Caco-2 (cell line): ENCODE measurements around the gene HERC2. TPM values are rescaled to one million over a fixed set of nuclear protein-coding genes. Genes with fewer than 3 reads are reported as not detected.
"Not testable (repeated sequence)": the region's sequence is repeated elsewhere in the genome, so short reads cannot be mapped to it uniquely, and the experiment has no call there.

Experiments
- BruUV-seq: library from RNA; stranded (reverse); fragments of 400-500 nt; replicated peaks from 2 replicates; lab custom pipeline; 2021; lab: Mats Ljungman, UMichigan
- CTCF ChIA-PET: fragments of 300-600 bp; sonication (Branson Sonifier 250); formaldehyde crosslinking; loops from one replicate; lab custom pipeline; 2022; ENCODE audit warnings: antibody characterized with exemption; lab: Charles Lee
- POLR2A ChIA-PET: fragments of 300-600 bp; sonication (Branson Sonifier 250); formaldehyde crosslinking; loops from one replicate; lab custom pipeline; 2022; ENCODE audit warnings: antibody characterized with exemption; lab: Charles Lee
- DNase-seq, 2 experiments: peaks; one replicate each; pipeline versions ENCODE4 v3.0.0 to v3.0.0-alpha.2; 2020 to 2022
- H3K27me3 ChIP-seq: replicated peaks from 2 replicates; pipeline ENCODE4 v1.6.0; 2011; ENCODE audit warnings: low read length; ENCODE audit not compliant: control insufficient read depth, insufficient read depth
- H3K36me3 ChIP-seq: 2 replicates; pipeline ENCODE4 v1.5.1; 2011; ENCODE audit warnings: low read length; ENCODE audit not compliant: control insufficient read depth, insufficient read depth
- H3K4me1 ChIP-seq: fragments of 250-450 bp; sonication (Bioruptor Pico); 2 replicates; pipeline ENCODE4 v1.5.1; 2020; ENCODE audit warnings: mild to moderate bottlenecking
- H3K4me3 ChIP-seq: 2 replicates; pipeline ENCODE4 v1.5.1; 2011; ENCODE audit warnings: low read depth, mild to moderate bottlenecking, control low read depth, low read length
- H3K9me3 ChIP-seq: fragments of 250-450 bp; sonication (Bioruptor Pico); 2 replicates; pipeline ENCODE4 v1.5.1; 2020; ENCODE audit warnings: mild to moderate bottlenecking, moderate library complexity
- H3K27ac Mint-ChIP-seq: one replicate; pipeline ENCODE4 v1.8.0; 2022; ENCODE audit warnings: mixed read lengths; ENCODE audit not compliant: unreplicated experiment
- H3K27me3 Mint-ChIP-seq: one replicate; pipeline ENCODE4 v1.8.0; 2022; ENCODE audit warnings: mixed read lengths; ENCODE audit not compliant: insufficient read depth, unreplicated experiment
- H3K36me3 Mint-ChIP-seq: one replicate; pipeline ENCODE4 v1.8.0; 2022; ENCODE audit warnings: mild to moderate bottlenecking, mixed read lengths; ENCODE audit not compliant: insufficient read depth, unreplicated experiment
- H3K4me1 Mint-ChIP-seq: one replicate; pipeline ENCODE4 v1.8.0; 2022; ENCODE audit warnings: low read depth, mixed read lengths; ENCODE audit not compliant: unreplicated experiment
- H3K4me3 Mint-ChIP-seq: one replicate; pipeline ENCODE4 v1.8.0; 2022; ENCODE audit warnings: mild to moderate bottlenecking, moderate library complexity, mixed read lengths; ENCODE audit not compliant: unreplicated experiment
- H3K9me3 Mint-ChIP-seq: one replicate; pipeline ENCODE4 v1.8.0; 2022; ENCODE audit warnings: mixed read lengths; ENCODE audit not compliant: unreplicated experiment
- CTCF ChIP-seq, 2 experiments: fragments of 200-600 bp in 1 of 2; IDR thresholded peaks; 1 replicate in 1 of 2; 2 replicates in 1 of 2; pipeline versions ENCODE4 v1.5.1 to v1.8.0; 2011 to 2022; ENCODE audit warnings: antibody characterized with exemption in 1 of 2, control low read depth in 1 of 2, inconsistent platforms in 1 of 2, low read depth in 1 of 2, low read length in 1 of 2, mild to moderate bottlenecking in 1 of 2, moderate library complexity in 1 of 2; ENCODE audit not compliant: insufficient read depth in 1 of 2, severe bottlenecking in 1 of 2, unreplicated experiment in 1 of 2
- intact Hi-C: fragments of 100-400 bp; cut with micrococcal nuclease; formaldehyde crosslinking; loops from one replicate; pipeline ENCODE4 v1.10.0; 2022; ENCODE audit not compliant: unreplicated experiment
- total RNA-seq: library from RNA; stranded (reverse); gene quantifications from 2 replicates; pipeline ENCODE4 v1.2.3, GENCODE V29; 2022

The HERC2 gene
- total RNA-seq, 1 experiment from 2014 or later: 76.9 TPM

GRCh38 chr15:28123408-28124023 is 198.5 kb downstream of the HERC2 start:
- H3K4me3 ChIP-seq: no peak overlapping the region
- no peaks in the 10 kb centered on the region for H3K9me3 ChIP-seq
- peak; percentile 76 to 83 for TF ChIP-seq CTCF (IDR thresholded peaks at IDR 0.05; ENCODE audit: insufficient read depth in 1 of 2, low read depth in 1 of 2, low read length in 1 of 2, severe bottlenecking in 1 of 2, unreplicated experiment in 1 of 2)
- no peak overlapping the region for H3K4me3 Mint-ChIP-seq
- H3K27ac Mint-ChIP-seq: peak overlapping the region; percentile 58
- H3K36me3 Mint-ChIP-seq: peaks cover 46% of the 10 kb centered on the region
- no peaks in the 10 kb centered on the region for H3K4me1 ChIP-seq
- intact Hi-C loops: loop anchor here (1.0 kb wide), 2 partner anchors 24 to 37 kb away; partner anchors contain the start of gene OCA2
- POLR2A ChIA-PET: no interaction called here
- no TSS peak for BruUV-seq
- H3K27me3 ChIP-seq: no peaks in the 10 kb centered on the region
- DNase-seq: peak; percentile 80 to 86
- peaks cover 2% of the 10 kb centered on the region for H3K36me3 ChIP-seq
- H3K9me3 Mint-ChIP-seq: no peaks in the 10 kb centered on the region
- CTCF ChIA-PET: no interaction called here
- H3K4me1 Mint-ChIP-seq: peaks cover 8% of the 10 kb centered on the region
- H3K27me3 Mint-ChIP-seq: no peaks in the 10 kb centered on the region

GRCh38 chr15:28122038-28122949 is 199.7 kb downstream of the HERC2 start:
- no peaks in the 10 kb centered on the region for H3K27me3 Mint-ChIP-seq
- Histone ChIP-seq H3K4me1 (no peaks in the 10 kb centered on the region), H3K4me3 (no peak overlapping the region), H3K27me3 (no peaks in the 10 kb centered on the region), H3K36me3 (peaks cover 2% of the 10 kb centered on the region), H3K9me3 (no peaks in the 10 kb centered on the region)
- no peaks in the 10 kb centered on the region for H3K9me3 Mint-ChIP-seq
- H3K36me3 Mint-ChIP-seq: peaks cover 46% of the 10 kb centered on the region
- H3K4me3 Mint-ChIP-seq: no peak overlapping the region
- CTCF ChIA-PET: no interaction called here
- no peak for DNase-seq
- H3K27ac Mint-ChIP-seq: no peak overlapping the region
- POLR2A ChIA-PET: no interaction called here
- no peak for TF ChIP-seq CTCF (IDR thresholded peaks at IDR 0.05; ENCODE audit: insufficient read depth in 1 of 2, low read depth in 1 of 2, low read length in 1 of 2, severe bottlenecking in 1 of 2, unreplicated experiment in 1 of 2)
- peaks cover 8% of the 10 kb centered on the region for H3K4me1 Mint-ChIP-seq
- intact Hi-C loops: no loop called here
- BruUV-seq: no TSS peak

DNA sequence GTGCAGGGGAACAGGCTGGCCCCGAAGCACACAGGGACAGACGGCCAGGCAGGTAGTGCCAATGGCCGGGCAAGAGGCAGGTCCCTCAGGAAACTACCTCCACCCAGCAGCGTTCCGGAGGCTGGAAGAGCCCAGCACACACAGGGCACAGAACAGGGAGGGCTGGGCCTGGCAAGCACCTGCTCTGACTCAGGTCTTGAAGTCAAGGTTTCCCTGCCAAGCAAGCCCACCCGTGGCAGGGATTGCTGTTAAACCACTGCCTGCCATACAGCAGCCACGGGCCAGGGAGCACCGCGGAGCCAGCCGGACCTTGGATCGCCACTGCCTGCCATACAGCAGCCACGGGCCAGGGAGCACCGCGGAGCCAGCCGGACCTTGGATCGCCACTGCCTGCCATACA is 200.4 kb downstream of the HERC2 start:
- H3K9me3 Mint-ChIP-seq, BruUV-seq, intact Hi-C loops, H3K27me3 Mint-ChIP-seq, DNase-seq, H3K36me3 ChIP-seq, H3K27me3 ChIP-seq, H3K4me1 ChIP-seq, H3K27ac Mint-ChIP-seq, H3K9me3 ChIP-seq, H3K4me3 Mint-ChIP-seq, CTCF ChIA-PET, POLR2A ChIA-PET, H3K4me1 Mint-ChIP-seq, H3K4me3 ChIP-seq: not testable (repeated sequence)
- peaks cover 45% of the 10 kb centered on the region for H3K36me3 Mint-ChIP-seq
